ENCODE measurements around the gene SLC6A9.

Gene SLC6A9

GRCh38 chr1:44072821-44073220 is 41.6 kb upstream of the SLC6A9 start:
- no peak for TF ChIP-seq CTCF (IDR thresholded peaks at IDR 0.05)

DNA sequence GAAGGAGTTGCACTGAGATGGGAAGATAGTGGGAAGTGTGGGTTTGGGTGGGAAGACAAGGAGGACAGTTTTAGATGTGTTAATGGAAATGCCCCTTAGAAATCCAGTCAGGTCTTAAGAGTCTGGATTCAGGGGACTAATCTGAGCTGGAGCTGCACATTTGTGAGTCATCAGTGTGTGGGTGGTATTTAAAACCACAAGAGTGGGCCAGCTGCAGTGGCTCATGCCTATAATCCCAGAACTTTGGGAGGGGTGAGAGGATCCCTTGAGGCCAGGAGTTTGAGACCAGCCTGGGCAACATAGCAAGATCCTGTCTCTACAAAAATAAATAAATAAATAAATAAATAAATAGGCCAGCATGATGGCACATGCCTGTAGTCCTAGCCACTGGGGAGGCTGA is 40.9 kb upstream of the SLC6A9 start:
- no peak for TF ChIP-seq CTCF (IDR thresholded peaks at IDR 0.05)

- TF ChIP-seq CTCF (IDR thresholded peaks at IDR 0.05): no peak
Observed at GRCh38 chr1:44071461-44071860, 40.2 kb upstream of the SLC6A9 start.

DNA sequence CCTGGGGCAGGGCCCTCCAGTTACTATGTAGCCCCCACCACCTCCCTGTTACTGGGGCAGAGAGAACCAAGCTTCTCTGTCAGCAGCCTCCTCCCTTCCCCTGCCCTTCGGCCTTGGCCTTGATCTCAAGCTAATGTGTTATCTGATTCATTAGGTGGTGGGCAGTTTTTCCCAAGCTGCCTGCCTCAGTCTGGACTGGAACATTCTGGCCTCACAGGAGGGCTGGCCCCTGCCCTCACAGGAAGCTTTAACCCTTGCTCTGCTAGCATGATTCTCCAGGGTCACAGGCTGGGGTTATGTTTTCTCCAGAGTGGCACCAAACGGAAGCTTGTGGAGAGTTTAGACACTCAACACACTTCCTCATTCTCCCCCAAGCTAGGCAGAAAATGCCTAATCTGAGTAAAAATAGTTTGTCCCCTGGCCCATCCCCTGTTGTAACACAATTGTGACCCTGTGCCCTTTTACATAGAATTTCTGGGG is 37.2 kb upstream of the SLC6A9 start:
- TF ChIP-seq CTCF (IDR thresholded peaks at IDR 0.05): no peak

GRCh38 chr1:44067266-44068250 is 36.3 kb upstream of the SLC6A9 start:
- TF ChIP-seq CTCF (IDR thresholded peaks at IDR 0.05): no peak

DNA sequence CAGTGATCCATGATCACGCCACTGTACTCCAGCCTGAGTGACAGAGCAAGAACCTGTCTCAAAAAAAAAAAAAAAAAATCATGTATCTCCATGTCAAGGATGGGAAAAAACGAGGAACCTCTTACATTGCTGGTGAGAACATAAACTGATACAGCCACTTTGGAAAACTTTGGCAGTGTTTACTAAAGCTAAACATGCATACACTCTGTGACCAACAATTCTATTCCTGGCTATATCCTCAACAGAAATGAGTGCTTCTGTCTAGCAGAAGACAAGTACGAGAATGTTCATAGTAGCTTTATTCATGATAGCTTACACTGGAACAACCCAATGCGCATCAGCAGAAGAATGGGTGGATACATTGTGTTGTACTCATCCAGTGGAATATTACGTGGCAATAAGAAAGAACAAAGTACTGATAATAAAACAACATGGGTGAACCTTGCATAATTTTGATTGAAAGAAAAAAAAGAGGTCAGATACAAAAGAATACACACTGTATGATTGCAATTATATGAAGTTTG is 31.5 kb upstream of the SLC6A9 start:
- no peak for TF ChIP-seq CTCF (IDR thresholded peaks at IDR 0.05)

- TF ChIP-seq CTCF (IDR thresholded peaks at IDR 0.05): no peak
Observed at GRCh38 chr1:44061857-44062256, 30.6 kb upstream of the SLC6A9 start.
